Adipocyte (in vitro differentiated cells): Measurements from ENCODE around the gene MACROD2.

ENCODE experiments used
- DNase-seq: peaks from one replicate; pipeline ENCODE4 v3.0.0-alpha.2; 2015; ENCODE audit warnings: low read depth
- H3K27me3 ChIP-seq: replicated peaks from 2 replicates; pipeline ENCODE4 v1.7.0; 2013; ENCODE audit warnings: mild to moderate bottlenecking, low read length, moderate library complexity; ENCODE audit not compliant: control insufficient read depth, insufficient read depth
- H3K36me3 ChIP-seq: 2 replicates; pipeline ENCODE4 v1.7.0; 2013; ENCODE audit warnings: low read length, mild to moderate bottlenecking, moderate library complexity; ENCODE audit not compliant: control insufficient read depth, insufficient read depth, severe bottlenecking
- H3K4me1 ChIP-seq: 2 replicates; pipeline ENCODE4 v1.7.0; 2013; ENCODE audit warnings: mild to moderate bottlenecking, low read length, moderate library complexity; ENCODE audit not compliant: control insufficient read depth, insufficient read depth
- H3K4me3 ChIP-seq: 2 replicates; pipeline ENCODE4 v1.7.0; 2013; ENCODE audit warnings: mild to moderate bottlenecking, low read length, moderate library complexity
- H3K9ac ChIP-seq: 2 replicates; pipeline ENCODE4 v1.7.0; 2013; ENCODE audit warnings: mild to moderate bottlenecking, low read length, moderate library complexity
- H3K9me3 ChIP-seq: 2 replicates; pipeline ENCODE4 v1.7.0; 2013; ENCODE audit warnings: mild to moderate bottlenecking, low read length, moderate library complexity; ENCODE audit not compliant: control insufficient read depth

The MACROD2 gene

DNA sequence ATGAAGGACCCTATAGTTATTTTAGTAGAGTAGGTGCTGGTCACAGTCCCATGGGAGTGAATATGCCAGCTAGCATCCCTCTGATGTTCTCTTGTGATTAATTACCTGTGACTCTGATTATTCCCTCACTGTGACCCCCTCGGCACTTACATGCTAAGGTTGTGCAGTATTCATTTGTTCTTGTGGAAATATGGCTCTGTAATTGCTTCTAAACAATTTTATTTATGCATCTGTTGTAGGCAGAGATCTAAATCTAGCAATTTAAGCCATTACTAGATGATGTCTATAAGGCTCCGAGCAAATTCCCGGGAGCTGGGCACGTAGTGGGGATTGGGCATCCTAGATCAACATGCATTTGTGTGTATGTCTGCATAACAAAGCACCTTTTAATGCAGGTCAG, 1616.2 kb downstream of the MACROD2 start:
- no peak overlapping the region for H3K4me3 ChIP-seq
- no peaks in the 10 kb centered on the region for H3K4me1 ChIP-seq
- no peaks in the 10 kb centered on the region for H3K9me3 ChIP-seq
- H3K9ac ChIP-seq, result no peak overlapping the region
- no peaks in the 10 kb centered on the region for H3K36me3 ChIP-seq
- DNase-seq, result no peak
- H3K27me3 ChIP-seq, result no peaks in the 10 kb centered on the region

DNA sequence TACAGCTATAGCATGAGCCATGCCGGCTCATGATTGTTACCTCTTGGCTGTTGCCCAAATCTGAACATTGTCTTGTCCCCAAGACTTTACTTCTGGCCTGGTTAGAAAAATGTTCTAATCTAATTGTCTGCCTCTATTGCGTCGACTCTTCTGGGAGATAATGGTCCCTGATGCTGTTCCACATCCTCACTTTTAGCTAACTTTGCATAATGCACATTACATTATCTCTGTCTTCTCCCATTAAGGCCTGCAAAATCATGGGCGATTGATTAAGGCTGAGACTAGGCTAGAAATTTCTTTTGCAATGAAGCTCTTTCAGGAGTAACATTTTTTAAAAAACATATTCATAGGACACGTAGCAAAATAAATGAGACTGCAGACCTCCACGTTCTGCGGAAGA, 1616.9 kb downstream of the MACROD2 start:
- H3K4me3 ChIP-seq, result no peak overlapping the region
- no peaks in the 10 kb centered on the region for H3K9me3 ChIP-seq
- no peaks in the 10 kb centered on the region for H3K27me3 ChIP-seq
- no peaks in the 10 kb centered on the region for H3K4me1 ChIP-seq
- DNase-seq, result no peak
- H3K9ac ChIP-seq, result no peak overlapping the region
- H3K36me3 ChIP-seq, result no peaks in the 10 kb centered on the region

DNA sequence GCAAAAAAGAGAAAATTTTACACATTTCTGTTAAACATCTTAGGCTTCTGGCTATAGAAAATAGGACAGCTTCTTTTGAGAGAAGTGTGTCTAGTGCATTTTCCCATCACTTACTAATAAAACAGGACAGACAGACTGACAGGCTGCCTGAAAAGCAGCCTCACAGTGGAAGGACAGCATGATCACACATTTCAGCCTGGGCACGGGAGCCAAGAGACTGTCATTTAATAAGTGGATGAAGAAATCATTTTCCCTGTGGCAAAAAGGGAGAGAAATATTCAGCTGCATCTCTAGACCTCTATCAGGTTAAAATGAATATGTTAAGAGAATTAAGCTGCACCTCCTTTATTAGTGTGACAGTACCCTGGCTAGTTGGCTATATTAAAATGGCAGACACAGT, 1617.5 kb downstream of the MACROD2 start:
- Histone ChIP-seq H3K4me3 (no peak overlapping the region), H3K36me3 (no peaks in the 10 kb centered on the region), H3K9me3 (no peaks in the 10 kb centered on the region), H3K4me1 (no peaks in the 10 kb centered on the region), H3K27me3 (no peaks in the 10 kb centered on the region), H3K9ac (no peak overlapping the region)
- no peak for DNase-seq

DNA sequence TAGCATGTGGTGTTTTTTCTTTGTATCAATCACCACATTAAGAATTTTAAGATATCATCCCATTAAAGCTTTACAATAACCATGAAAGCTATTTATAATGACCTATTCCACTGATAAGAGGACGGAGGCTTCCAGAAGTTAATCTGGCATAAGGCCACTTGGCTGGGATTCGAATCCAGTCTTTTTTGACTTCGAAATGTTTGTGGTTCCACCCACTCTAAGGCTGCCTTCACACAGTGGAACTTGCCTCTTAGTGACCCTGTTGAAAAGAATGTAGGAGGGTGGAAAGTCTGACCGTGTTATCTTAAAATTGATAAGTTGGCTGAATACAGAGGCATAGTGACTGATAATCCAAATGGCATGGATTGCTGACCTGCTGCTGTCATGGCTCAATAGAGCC, 1618.2 kb downstream of the MACROD2 start:
- Histone ChIP-seq H3K9ac (no peak overlapping the region), H3K36me3 (no peaks in the 10 kb centered on the region), H3K9me3 (no peaks in the 10 kb centered on the region), H3K4me3 (no peak overlapping the region), H3K27me3 (no peaks in the 10 kb centered on the region), H3K4me1 (no peaks in the 10 kb centered on the region)
- DNase-seq, result peak; percentile 10

DNA sequence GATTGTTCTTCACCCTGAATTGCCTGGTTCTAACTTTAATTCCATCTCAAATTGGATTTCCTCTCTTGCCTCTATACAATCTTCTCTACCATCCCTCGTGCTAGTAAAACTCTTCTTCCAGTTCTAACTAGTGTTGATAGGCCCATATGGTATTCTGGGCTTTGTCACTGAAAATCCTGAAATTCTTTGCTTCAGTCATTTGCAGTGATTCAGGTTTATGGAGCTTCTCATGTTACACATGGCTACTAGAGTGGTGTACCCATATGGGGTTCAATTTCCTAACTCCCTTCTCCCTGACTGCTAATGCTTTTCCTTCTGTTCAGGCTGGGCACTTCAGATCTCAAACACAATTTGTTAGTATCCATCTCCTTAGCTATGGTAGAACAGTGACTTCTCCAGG, 1621.3 kb downstream of the MACROD2 start:
- no peaks in the 10 kb centered on the region for H3K4me1 ChIP-seq
- DNase-seq, result peak; percentile 51
- no peaks in the 10 kb centered on the region for H3K27me3 ChIP-seq
- H3K9ac ChIP-seq, result no peak overlapping the region
- no peaks in the 10 kb centered on the region for H3K9me3 ChIP-seq
- H3K4me3 ChIP-seq, result no peak overlapping the region
- H3K36me3 ChIP-seq, result no peaks in the 10 kb centered on the region

DNA sequence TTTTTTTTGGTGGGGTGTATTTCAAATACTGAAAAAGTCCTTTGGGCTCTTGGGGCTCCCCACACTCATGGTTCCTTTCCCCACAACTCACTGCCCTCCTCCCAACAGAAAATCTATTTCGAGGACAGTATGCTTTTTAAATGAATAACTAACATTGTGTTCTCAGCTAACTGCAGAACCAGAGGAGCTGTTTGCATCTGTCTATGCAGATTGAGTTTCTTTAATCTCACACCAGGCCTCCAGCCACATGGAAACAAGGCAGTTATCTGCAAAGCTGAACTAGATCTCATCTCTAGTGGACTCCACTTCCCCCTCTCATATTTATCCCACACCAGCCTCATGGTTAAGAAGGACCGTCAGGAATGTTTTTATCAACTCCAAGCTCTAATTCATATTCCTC, 1622.8 kb downstream of the MACROD2 start:
- no peaks in the 10 kb centered on the region for H3K4me1 ChIP-seq
- H3K27me3 ChIP-seq, result no peaks in the 10 kb centered on the region

DNA sequence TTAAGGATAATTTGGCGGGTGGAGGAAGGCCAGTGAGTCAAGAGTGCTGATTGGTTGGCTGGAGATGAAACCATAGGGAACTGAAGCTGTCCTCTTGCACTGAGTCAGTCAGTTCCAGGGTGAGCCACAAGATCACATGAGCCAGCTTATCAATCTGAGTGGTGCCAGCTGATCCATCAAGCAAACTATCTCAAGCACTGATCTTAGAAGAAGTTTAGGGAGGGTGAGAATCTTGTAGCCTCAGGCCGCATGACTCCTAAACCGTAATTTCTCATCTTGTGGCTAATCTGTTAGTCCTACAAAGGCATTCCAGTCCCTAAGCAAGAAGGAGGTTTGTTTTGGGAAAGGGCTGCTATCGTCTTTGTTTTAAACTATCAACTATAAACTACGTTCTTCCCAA, 1623.6 kb downstream of the MACROD2 start:
- no peaks in the 10 kb centered on the region for H3K36me3 ChIP-seq
- no peak for DNase-seq
- no peaks in the 10 kb centered on the region for H3K4me1 ChIP-seq
- H3K9ac ChIP-seq, result no peak overlapping the region
- no peaks in the 10 kb centered on the region for H3K27me3 ChIP-seq
- no peaks in the 10 kb centered on the region for H3K9me3 ChIP-seq
- no peak overlapping the region for H3K4me3 ChIP-seq

More for the DNA sequence above, 1622.8 kb downstream of the MACROD2 start:
- Histone ChIP-seq H3K9ac (no peak overlapping the region), H3K36me3 (no peaks in the 10 kb centered on the region), H3K4me3 (no peak overlapping the region), H3K9me3 (no peaks in the 10 kb centered on the region)
- no peak for DNase-seq

DNA sequence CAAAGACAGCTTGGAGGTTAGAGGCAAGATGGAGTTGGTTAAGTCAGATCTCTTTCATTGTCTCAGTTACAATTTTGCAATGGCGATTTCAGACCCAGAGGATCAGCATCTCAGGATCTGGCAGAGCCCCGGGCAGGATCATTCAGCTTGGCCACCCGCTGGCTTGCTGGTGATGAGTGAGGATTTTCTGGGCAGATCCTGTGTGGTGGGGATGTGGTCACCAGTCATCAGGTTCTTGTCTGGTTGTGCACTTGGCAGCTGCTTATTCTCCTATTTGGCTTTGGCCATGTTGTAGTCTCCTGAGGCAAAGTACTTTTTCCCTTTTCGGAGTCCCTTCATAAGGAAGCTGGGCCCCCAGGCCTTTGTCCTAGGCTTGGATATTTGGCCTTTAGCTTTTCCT, 1624.0 kb downstream of the MACROD2 start:
- DNase-seq, result no peak
- H3K36me3 ChIP-seq, result no peaks in the 10 kb centered on the region
- H3K9ac ChIP-seq, result no peak overlapping the region
- no peaks in the 10 kb centered on the region for H3K9me3 ChIP-seq
- H3K4me1 ChIP-seq, result no peaks in the 10 kb centered on the region
- H3K27me3 ChIP-seq, result no peaks in the 10 kb centered on the region
- no peak overlapping the region for H3K4me3 ChIP-seq

DNA sequence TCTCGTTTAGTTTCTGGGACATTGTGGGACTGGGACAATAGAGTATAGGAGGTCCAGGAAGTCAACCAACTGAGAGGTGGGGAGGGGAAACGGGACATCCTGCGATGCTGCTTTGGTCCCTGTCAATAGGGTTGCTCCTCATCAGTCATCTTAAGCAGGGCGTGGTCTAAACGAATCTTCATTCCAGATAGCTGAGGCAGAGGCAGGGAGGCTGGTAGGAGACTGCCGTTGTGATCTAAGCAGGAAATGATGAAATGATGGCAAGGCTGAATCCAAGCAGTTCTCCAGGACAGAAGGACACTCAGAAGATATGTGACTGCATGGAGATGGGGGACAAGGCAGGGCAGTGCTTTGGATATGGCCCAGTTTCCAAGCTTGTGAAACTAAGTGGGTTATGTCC, 1624.5 kb downstream of the MACROD2 start:
- Histone ChIP-seq H3K27me3 (no peaks in the 10 kb centered on the region), H3K4me1 (no peaks in the 10 kb centered on the region), H3K4me3 (no peak overlapping the region), H3K9ac (no peak overlapping the region), H3K9me3 (no peaks in the 10 kb centered on the region), H3K36me3 (no peaks in the 10 kb centered on the region)
- DNase-seq, result no peak

DNA sequence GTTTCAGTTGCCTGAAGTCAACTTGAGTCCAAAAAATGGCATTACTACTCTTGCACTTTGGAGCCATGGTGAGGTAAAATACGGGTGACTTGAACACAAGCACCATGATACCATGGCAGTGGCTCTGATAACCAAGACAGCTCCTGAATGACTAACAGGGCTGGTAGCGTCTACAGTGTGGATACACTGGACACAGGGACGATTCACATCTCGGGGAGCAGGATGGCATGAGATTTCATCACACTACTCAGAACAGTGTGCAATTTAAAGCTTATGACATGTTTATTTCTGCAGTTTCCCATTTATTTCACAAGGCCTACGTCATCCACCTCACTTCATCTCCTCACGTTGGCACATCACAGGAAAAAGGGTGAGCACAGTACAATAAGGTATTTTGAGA, 1627.1 kb downstream of the MACROD2 start:
- Histone ChIP-seq H3K27me3 (no peaks in the 10 kb centered on the region), H3K4me3 (no peak overlapping the region), H3K9me3 (no peaks in the 10 kb centered on the region), H3K9ac (no peak overlapping the region), H3K4me1 (no peaks in the 10 kb centered on the region), H3K36me3 (no peaks in the 10 kb centered on the region)
- no peak for DNase-seq

DNA sequence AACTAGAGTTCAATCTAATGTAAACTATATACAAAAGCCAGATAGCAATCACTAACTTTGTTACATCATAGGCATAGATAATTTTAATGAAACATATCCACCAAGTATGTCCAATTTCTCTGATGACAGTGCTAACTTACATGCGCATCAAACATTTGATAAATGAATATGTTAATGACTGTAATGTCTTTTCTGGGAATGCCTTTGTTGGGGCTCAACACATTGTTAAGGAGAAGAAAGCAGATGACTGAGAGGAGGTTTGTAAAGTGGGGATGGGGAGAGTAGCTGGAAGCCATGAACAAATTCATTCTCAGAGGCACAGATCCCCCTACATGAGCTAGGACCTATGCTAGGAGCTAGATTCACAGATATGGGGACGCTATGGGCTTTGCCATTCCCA, 1627.9 kb downstream of the MACROD2 start:
- Histone ChIP-seq H3K9me3 (no peaks in the 10 kb centered on the region), H3K4me1 (no peaks in the 10 kb centered on the region), H3K27me3 (no peaks in the 10 kb centered on the region), H3K36me3 (no peaks in the 10 kb centered on the region), H3K4me3 (no peak overlapping the region), H3K9ac (no peak overlapping the region)
- DNase-seq, result no peak

DNA sequence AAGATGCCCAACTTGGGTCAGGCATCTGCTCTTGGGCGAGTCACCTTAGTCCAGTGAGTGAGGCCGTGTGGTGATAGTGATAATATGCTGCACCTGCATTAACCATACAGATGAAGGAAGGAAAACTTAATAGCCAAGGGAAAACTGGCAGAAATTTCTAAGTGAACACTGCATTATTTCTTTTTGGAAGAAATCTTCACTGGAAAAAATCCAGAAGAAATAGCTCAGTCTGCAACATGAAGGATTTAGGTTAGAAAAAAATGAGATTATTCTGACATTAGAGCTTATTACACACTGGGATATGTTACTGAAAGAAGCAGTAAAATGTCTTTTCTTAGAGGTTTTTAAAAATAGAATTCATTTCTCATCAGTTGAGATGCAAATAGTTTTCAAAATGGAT, 1630.7 kb downstream of the MACROD2 start:
- no peaks in the 10 kb centered on the region for H3K36me3 ChIP-seq
- no peaks in the 10 kb centered on the region for H3K9me3 ChIP-seq
- no peak overlapping the region for H3K4me3 ChIP-seq
- no peaks in the 10 kb centered on the region for H3K27me3 ChIP-seq
- H3K9ac ChIP-seq, result no peak overlapping the region
- no peaks in the 10 kb centered on the region for H3K4me1 ChIP-seq
- no peak for DNase-seq
